A549 (cell line): ENCODE data around the gene CADM2.

Experiments
- CTCF ChIP-seq: fragments of >200 bp; sonication (Bioruptor Twin); formaldehyde crosslinking; IDR thresholded peaks from 3 replicates; pipeline ENCODE4 v1.5.1; 2016
- EP300 ChIP-seq, 2 experiments: fragments of >200 bp; sonication (Bioruptor Twin); formaldehyde crosslinking; IDR thresholded peaks; 2 replicates in 1 of 2; 3 replicates in 1 of 2; pipeline ENCODE4 v1.6.1; 2016 to 2017
- MAFK ChIP-seq: fragments of 450-650 bp; IDR thresholded peaks from 2 replicates; pipeline ENCODE4 v1.6.1; 2014; ENCODE audit not compliant: partially characterized antibody
- POLR2A ChIP-seq: IDR thresholded peaks from 2 replicates; pipeline ENCODE4 v1.6.1; 2012; ENCODE audit warnings: mild to moderate bottlenecking, low read length
- ZFP36 ChIP-seq: fragments of 450-650 bp; IDR thresholded peaks from 2 replicates; pipeline ENCODE4 v1.6.1; 2014; ENCODE audit warnings: borderline replicate concordance; ENCODE audit not compliant: partially characterized antibody

GRCh38 chr3:85867072-85867471 lies 908.3 kb downstream of the CADM2 start:
- TF ChIP-seq ZFP36, result no peak
- TF ChIP-seq CTCF, result no peak
- TF ChIP-seq POLR2A, result no peak
- no peak for TF ChIP-seq EP300 (IDR thresholded peaks at IDR 0.05)
- no peak for TF ChIP-seq MAFK
